ENCODE measurements around the gene PROK1.
"Not testable (repeated sequence)": the region's sequence is repeated elsewhere in the genome, so short reads cannot be mapped to it uniquely, and the experiment has no call there.

PROK1 gene

DNA sequence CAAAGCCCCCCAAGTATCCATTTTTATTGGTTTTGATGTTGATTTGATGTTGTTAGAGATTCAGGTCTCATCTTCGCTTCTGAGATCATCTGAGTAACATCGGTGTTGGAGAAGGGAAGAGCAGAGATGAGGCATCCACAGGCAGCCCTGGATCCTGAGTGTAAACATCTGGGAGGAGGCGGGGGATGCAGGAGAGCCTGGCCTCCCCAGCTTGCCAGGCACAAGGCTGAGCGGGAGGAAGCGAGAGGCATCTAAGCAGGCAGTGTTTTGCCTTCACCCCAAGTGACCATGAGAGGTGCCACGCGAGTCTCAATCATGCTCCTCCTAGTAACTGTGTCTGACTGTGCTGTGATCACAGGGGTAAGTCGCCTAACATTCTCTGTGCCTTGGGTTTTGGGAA lies at the start of gene PROK1:
Gene PROK1 (plus strand): TSS at position 221 of the 400 bp plus-strand sequence. CDS start 68 bp downstream, at position 289.
- DNase-seq, result no peak

- no peak for DNase-seq
Observed at GRCh38 chr1:110403805-110404204, 47.1 kb upstream of the PROK1 start.

GRCh38 chr1:110404401-110404800 lies 46.5 kb upstream of the PROK1 start:
- DNase-seq, result no peak

GRCh38 chr1:110406407-110406806 lies 44.5 kb upstream of the PROK1 start:
- DNase-seq, result not testable (repeated sequence)

DNA sequence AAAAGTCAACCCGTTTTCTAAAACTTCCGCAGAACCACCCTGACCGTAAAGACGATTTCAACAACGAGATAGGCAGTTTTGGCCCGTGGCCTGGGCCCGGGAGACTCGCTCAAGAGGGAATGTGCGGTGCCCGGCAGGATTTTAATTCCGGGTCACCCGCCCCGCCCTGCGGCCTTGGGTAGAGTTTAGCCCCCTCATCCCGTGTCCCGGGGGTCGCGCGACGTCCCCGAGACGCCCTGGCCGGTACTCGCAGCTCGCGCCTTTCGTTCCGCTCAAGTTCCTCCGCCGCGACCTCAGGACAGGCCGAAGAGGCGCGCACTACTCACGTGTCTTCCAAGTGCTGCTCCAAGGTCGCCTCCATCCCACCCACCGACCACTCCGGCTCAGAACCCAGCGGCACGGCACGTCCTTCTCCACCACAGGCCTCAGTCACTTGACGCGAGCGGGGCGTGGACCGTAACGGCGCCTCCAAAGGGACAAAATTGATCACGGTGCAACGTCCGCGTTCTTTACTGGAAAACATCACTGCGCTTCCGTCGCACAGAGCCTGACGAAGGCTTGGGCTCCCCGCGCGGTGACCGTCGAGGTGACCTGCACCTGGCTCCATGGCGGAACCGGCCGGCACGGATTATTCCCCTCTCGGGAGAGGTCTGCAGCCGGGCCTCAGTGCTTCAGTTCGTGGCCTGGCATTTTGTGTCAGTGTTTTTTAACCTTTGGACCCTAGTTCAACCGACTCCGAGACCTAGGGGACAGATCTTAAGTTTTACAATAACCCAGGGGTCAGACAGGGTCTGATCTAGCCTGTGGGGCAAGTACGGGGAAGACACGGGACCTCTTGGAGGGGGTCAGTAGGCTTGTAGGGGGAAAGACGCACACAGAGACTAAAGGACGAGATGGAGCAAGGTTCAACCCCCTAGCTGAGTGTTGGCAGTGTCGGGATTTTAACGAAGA lies 43.4 kb upstream of the PROK1 start, which contains the start of gene LAMTOR5:
Gene LAMTOR5 (minus strand): TSS at position 435 of the 951 bp plus-strand sequence. CDS start 74 bp downstream, at position 361.
- peak; percentile 94 for DNase-seq

GRCh38 chr1:110408488-110408887 lies 42.5 kb upstream of the PROK1 start:
- DNase-seq, result peak; percentile 10

GRCh38 chr1:110409316-110409715 lies 41.6 kb upstream of the PROK1 start:
- DNase-seq, result no peak

DNA sequence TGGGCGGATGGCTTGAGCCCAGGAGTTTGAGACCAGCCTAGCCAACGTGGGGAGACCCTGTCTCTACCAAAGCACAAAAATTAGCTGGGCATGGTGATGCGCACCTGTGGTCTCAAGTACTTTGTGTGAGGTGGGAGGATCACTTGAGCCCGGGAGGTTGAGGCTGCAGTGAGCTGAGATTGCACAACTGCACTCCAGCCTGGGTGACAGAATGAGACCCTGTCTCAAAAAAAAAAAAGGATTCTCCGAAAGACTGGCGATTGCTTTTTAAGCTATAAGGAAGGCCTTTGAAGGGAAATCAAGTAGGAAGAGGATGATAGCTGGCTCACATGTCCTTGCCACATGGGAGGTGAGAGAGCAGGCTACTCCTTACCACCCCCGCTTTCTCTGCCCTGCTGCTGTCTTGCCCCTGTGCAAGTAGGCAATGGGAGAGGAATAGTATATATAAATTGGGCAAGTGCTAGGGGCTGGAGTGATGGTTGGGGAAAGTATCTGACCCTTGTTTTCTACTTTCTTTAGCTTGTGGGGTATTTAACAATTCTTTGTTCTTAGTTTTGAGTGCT lies 39.7 kb upstream of the PROK1 start:
- DNase-seq, result peak; percentile 35

- DNase-seq, result peak; percentile 83
Observed at GRCh38 chr1:110412576-110412975, 38.4 kb upstream of the PROK1 start.

DNA sequence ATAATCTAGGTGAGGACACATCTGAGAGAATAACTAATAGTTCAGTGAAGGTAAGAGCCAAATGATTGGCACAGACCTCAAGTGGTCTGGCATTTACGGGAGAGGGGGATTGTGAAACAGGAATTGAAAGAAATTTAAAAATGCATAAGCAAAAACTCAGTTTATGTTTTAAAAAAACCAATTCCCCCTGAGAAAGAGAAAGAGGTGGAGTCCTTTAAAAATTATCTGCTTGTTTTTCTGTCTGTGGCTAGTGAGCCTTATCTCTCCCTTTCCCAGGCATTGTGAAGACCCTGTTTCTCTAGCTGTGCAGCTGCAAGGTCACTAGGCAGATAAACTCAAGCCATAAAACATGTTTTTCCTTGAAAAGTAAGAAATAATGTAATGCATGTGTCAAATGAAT lies 37.9 kb upstream of the PROK1 start:
- DNase-seq, result not testable (repeated sequence)

GRCh38 chr1:110418729-110419128 lies 32.2 kb upstream of the PROK1 start:
- DNase-seq, result no peak

DNA sequence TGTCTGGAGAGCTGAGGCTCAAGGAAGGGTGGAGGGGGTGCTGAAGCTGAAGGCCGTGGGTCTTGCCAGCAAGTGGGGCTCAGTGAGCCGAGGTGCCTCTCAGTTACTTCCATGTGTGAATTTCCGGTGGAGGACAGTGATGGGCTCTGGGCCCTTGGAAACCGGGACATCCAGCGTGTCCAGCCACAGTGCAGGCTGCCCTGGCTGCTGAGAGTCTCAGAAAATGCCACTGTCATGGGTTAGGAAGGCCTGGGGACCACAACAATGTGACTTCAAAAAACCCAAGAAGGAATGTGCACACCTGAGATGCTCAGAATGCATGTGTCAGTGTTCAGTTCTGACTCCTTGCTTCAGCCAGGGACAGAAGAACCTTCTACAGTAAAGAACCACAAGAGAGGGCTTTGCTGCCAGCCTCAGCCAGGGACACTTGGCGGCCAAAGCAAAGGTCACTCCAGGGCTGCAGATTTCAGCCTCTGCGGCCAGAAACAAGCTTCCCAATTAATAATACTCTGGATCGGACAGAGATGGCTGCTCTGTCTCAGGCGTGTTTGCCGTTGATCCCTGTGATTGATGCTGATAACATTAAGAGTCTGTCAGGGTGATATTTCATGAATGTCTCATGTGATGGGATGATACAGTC lies 30.8 kb upstream of the PROK1 start:
- DNase-seq, result no peak

DNA sequence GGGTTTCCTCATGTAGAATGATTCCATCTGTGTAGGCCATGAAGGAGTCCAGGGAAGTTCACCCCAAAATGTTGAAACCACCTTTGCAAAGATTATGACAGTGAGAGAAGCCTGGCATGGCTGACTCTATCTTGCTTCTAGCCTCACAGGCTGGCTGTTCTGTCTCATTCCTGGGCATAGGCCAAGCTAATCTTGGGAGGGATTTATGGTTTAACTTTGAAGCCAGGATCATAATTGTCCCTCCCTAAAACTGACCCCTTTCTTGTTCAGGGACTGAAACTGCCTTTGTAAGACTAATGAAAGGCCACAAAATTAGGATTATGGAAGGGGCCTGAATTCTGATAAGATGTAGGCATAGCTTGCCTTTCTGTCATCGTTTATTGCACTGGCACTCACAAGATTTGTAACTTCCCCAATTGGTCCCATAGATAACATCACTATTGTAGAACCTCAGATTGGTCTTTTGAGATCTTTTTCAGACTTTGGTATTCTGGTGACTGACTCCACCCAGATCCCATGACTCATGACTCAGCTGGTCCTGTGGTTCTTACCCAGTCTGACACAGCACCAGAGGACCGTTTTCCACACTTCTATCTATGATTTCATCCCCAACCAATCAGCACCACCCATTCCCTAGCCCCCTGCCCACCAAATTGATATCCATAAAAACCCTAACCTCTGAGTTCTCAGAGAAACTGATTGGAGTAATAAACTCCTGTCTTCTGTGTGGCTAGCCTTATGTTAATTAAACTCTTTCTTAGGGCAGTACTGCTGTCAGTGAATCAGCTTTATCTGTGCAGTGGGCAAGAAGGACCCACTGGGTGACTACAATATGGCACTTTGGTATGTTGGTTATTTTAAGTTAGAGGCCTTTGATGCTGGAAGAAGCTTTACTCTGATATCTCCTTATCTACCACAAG lies 29.8 kb upstream of the PROK1 start:
- peak; percentile 98 for DNase-seq

- DNase-seq, result peak; percentile 78
Observed at GRCh38 chr1:110424699-110425611, 26.0 kb upstream of the PROK1 start.

GRCh38 chr1:110425612-110426152 lies 25.3 kb upstream of the PROK1 start:
- no peak for DNase-seq

GRCh38 chr1:110426854-110427253 lies 24.1 kb upstream of the PROK1 start:
- peak; percentile 53 for DNase-seq

- no peak for DNase-seq
Observed at GRCh38 chr1:110428946-110429345, 22.0 kb upstream of the PROK1 start.

- no peak for DNase-seq
Observed at GRCh38 chr1:110430366-110430765, 20.6 kb upstream of the PROK1 start.

- DNase-seq, result no peak
Observed at GRCh38 chr1:110430901-110431300, 20.0 kb upstream of the PROK1 start.

DNA sequence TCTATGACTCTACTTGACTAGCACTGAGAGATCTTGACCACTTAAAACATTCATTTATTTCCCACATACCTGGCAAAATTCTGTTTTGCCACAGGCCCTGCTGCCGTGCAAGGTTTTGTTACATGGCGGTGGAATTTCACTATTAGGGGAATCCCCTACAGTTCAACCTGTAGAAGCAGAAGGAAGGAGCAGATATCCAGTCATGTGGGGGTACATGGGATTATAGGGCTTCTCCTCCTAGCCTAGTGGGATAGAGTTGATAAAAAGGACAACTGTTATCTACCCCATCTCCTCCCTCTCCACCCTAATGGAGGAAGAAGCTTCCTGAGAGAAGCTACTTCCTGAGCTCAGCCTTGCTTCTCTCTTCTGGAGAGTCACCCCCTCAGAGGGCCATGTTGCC lies 17.7 kb upstream of the PROK1 start:
- DNase-seq, result no peak

- DNase-seq, result peak; percentile 65
Observed at GRCh38 chr1:110433803-110434202, 17.1 kb upstream of the PROK1 start.
